ENCODE measurements around the gene SALL3.
A peak's percentile ranks its signal among the peaks of the same experiment; 100 is the strongest.

Gene SALL3

GRCh38 chr18:78984941-78985784 lies 5.5 kb downstream of the SALL3 start:
- 38% methylated on average over 29 of the region's 30 CpGs for WGBS
- Histone ChIP-seq H3K14ac (ENCODE audit: low read length in 2 of 2) (no peak overlapping the region), H3K4me3 (ENCODE audit: insufficient read depth in 1 of 2, low read depth in 1 of 2, low read length in 2 of 2) (peak overlapping the region in 1 of 2 experiments; percentile 34), H2BK15ac (ENCODE audit: low read depth, poor library complexity, severe bottlenecking) (no peak overlapping the region), H3K79me1 (replicated peaks; ENCODE audit: low read length, poor library complexity, severe bottlenecking) (no peaks in the 10 kb centered on the region), H3K18ac (ENCODE audit: low read depth in 1 of 2, low read length in 2 of 2) (no peak overlapping the region), H3K9me3 (ENCODE audit: control insufficient read depth, low read length) (no peaks in the 10 kb centered on the region), H2BK12ac (ENCODE audit: low read length in 2 of 2) (no peak overlapping the region), H3K4me1 (ENCODE audit: control insufficient read depth, insufficient read depth, low read depth, low read length) (peaks cover 10% of the 10 kb centered on the region), H2BK120ac (ENCODE audit: low read depth, low read length) (no peak overlapping the region), H3K4ac (ENCODE audit: low read depth in 1 of 2, low read length in 2 of 2) (no peak overlapping the region), H4K91ac (ENCODE audit: low read length) (no peak overlapping the region), H2BK5ac (ENCODE audit: low read depth, low read length, poor library complexity, severe bottlenecking) (no peak overlapping the region), H3K27me3 (ENCODE audit: control insufficient read depth in 1 of 2, insufficient read depth in 1 of 2, low read length in 2 of 2) (peaks cover 54 to 80% of the 10 kb centered on the region in 2 experiments), H2AFZ (ENCODE audit: low read depth, low read length) (no peak overlapping the region), H3K36me3 (ENCODE audit: control insufficient read depth in 1 of 2, insufficient read depth in 2 of 2, low read depth in 1 of 2, low read length in 2 of 2) (no peaks in the 10 kb centered on the region), H2AK5ac (ENCODE audit: low read length, severe bottlenecking) (no peak overlapping the region), H3K27ac (ENCODE audit: low read length, poor library complexity, severe bottlenecking) (no peak overlapping the region), H3K23ac (ENCODE audit: low read length in 2 of 2) (no peak overlapping the region), H4K8ac (ENCODE audit: low read length) (no peak overlapping the region), H3K9ac (ENCODE audit: low read length) (no peak overlapping the region), H3K4me2 (ENCODE audit: low read length, poor library complexity, severe bottlenecking) (no peak overlapping the region)
- no peak for DNase-seq

- Histone ChIP-seq H3K79me1 (replicated peaks; ENCODE audit: low read length, poor library complexity, severe bottlenecking) (no peaks in the 10 kb centered on the region), H3K27ac (ENCODE audit: low read length, poor library complexity, severe bottlenecking) (no peak overlapping the region), H4K91ac (ENCODE audit: low read length) (no peak overlapping the region), H3K4me2 (ENCODE audit: low read length, poor library complexity, severe bottlenecking) (no peak overlapping the region), H3K4me3 (ENCODE audit: insufficient read depth in 1 of 2, low read depth in 1 of 2, low read length in 2 of 2) (no peak overlapping the region), H3K27me3 (ENCODE audit: control insufficient read depth in 1 of 2, insufficient read depth in 1 of 2, low read length in 2 of 2) (peaks cover 50 to 80% of the 10 kb centered on the region in 2 experiments), H3K14ac (ENCODE audit: low read length in 2 of 2) (no peak overlapping the region), H3K9ac (ENCODE audit: low read length) (no peak overlapping the region), H3K4ac (ENCODE audit: low read depth in 1 of 2, low read length in 2 of 2) (no peak overlapping the region), H2BK15ac (ENCODE audit: low read depth, poor library complexity, severe bottlenecking) (no peak overlapping the region), H2BK120ac (ENCODE audit: low read depth, low read length) (no peak overlapping the region), H3K18ac (ENCODE audit: low read depth in 1 of 2, low read length in 2 of 2) (no peak overlapping the region), H3K4me1 (ENCODE audit: control insufficient read depth, insufficient read depth, low read depth, low read length) (peaks cover 1% of the 10 kb centered on the region), H4K8ac (ENCODE audit: low read length) (no peak overlapping the region), H2BK5ac (ENCODE audit: low read depth, low read length, poor library complexity, severe bottlenecking) (no peak overlapping the region), H2AK5ac (ENCODE audit: low read length, severe bottlenecking) (no peak overlapping the region), H3K36me3 (ENCODE audit: control insufficient read depth in 1 of 2, insufficient read depth in 2 of 2, low read depth in 1 of 2, low read length in 2 of 2) (no peaks in the 10 kb centered on the region), H2BK12ac (ENCODE audit: low read length in 2 of 2) (no peak overlapping the region), H3K23ac (ENCODE audit: low read length in 2 of 2) (no peak overlapping the region), H2AFZ (ENCODE audit: low read depth, low read length) (no peak overlapping the region), H3K9me3 (ENCODE audit: control insufficient read depth, low read length) (no peaks in the 10 kb centered on the region)
- DNase-seq: no peak
- WGBS: 27% methylated on average over 16 of the region's 20 CpGs
Observed at GRCh38 chr18:78986018-78986481, 6.4 kb downstream of the SALL3 start.

DNA sequence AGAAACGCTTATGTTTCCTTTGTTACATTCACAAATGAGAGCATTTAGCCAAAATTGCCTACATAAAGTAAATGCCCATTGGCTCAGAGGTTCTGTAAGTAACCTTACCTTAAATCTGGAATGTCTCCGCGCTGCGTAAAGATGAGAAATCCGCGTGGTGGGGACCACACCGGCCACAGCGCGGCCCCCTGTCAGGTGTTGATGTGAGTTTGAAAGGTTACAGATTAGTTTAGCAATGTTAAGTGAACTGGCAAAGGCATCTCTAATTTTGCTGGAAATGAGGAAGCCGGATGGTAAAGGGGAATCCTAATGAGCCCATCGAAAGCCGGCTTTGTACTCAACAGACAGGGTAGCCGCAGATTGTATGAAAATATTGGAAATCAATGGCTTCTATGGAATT lies 11.8 kb downstream of the SALL3 start:
- no peak overlapping the region for H4K8ac ChIP-seq (ENCODE audit: low read length)
- H3K23ac ChIP-seq (ENCODE audit: low read length in 2 of 2): no peak overlapping the region
- H3K4me1 ChIP-seq (ENCODE audit: control insufficient read depth, insufficient read depth, low read depth, low read length): peaks cover 2% of the 10 kb centered on the region
- H3K27me3 ChIP-seq (ENCODE audit: control insufficient read depth in 1 of 2, insufficient read depth in 1 of 2, low read length in 2 of 2): peaks cover 7 to 28% of the 10 kb centered on the region in 2 experiments
- peaks cover 0 to 6% of the 10 kb centered on the region in 2 experiments for H3K36me3 ChIP-seq (ENCODE audit: control insufficient read depth in 1 of 2, insufficient read depth in 2 of 2, low read depth in 1 of 2, low read length in 2 of 2)
- H2BK120ac ChIP-seq (ENCODE audit: low read depth, low read length): no peak overlapping the region
- no peak overlapping the region for H3K27ac ChIP-seq (ENCODE audit: low read length, poor library complexity, severe bottlenecking)
- no peak overlapping the region for H4K91ac ChIP-seq (ENCODE audit: low read length)
- H2BK12ac ChIP-seq (ENCODE audit: low read length in 2 of 2): no peak overlapping the region
- no peak overlapping the region for H2AK5ac ChIP-seq (ENCODE audit: low read length, severe bottlenecking)
- WGBS: 93% methylated on average over 12 of the region's 13 CpGs
- no peak overlapping the region for H3K18ac ChIP-seq (ENCODE audit: low read depth in 1 of 2, low read length in 2 of 2)
- no peaks in the 10 kb centered on the region for H3K9me3 ChIP-seq (ENCODE audit: control insufficient read depth, low read length)
- no peak overlapping the region for H2BK5ac ChIP-seq (ENCODE audit: low read depth, low read length, poor library complexity, severe bottlenecking)
- no peak overlapping the region for H2BK15ac ChIP-seq (ENCODE audit: low read depth, poor library complexity, severe bottlenecking)
- H3K79me1 ChIP-seq (replicated peaks; ENCODE audit: low read length, poor library complexity, severe bottlenecking): no peaks in the 10 kb centered on the region
- no peak overlapping the region for H3K9ac ChIP-seq (ENCODE audit: low read length)
- no peak overlapping the region for H3K4ac ChIP-seq (ENCODE audit: low read depth in 1 of 2, low read length in 2 of 2)
- no peak overlapping the region for H3K14ac ChIP-seq (ENCODE audit: low read length in 2 of 2)
- no peak overlapping the region for H3K4me3 ChIP-seq (ENCODE audit: insufficient read depth in 1 of 2, low read depth in 1 of 2, low read length in 2 of 2)
- DNase-seq: no peak
- H3K4me2 ChIP-seq (ENCODE audit: low read length, poor library complexity, severe bottlenecking): no peak overlapping the region
- H2AFZ ChIP-seq (ENCODE audit: low read depth, low read length): no peak overlapping the region

GRCh38 chr18:78992041-78993011 lies 12.7 kb downstream of the SALL3 start:
- no peak overlapping the region for H3K14ac ChIP-seq (ENCODE audit: low read length in 2 of 2)
- no peak overlapping the region for H3K18ac ChIP-seq (ENCODE audit: low read depth in 1 of 2, low read length in 2 of 2)
- peaks cover 4% of the 10 kb centered on the region for H3K4me1 ChIP-seq (ENCODE audit: control insufficient read depth, insufficient read depth, low read depth, low read length)
- no peak overlapping the region for H2AFZ ChIP-seq (ENCODE audit: low read depth, low read length)
- no peak overlapping the region for H2BK5ac ChIP-seq (ENCODE audit: low read depth, low read length, poor library complexity, severe bottlenecking)
- no peaks in the 10 kb centered on the region for H3K9me3 ChIP-seq (ENCODE audit: control insufficient read depth, low read length)
- no peak overlapping the region for H2BK12ac ChIP-seq (ENCODE audit: low read length in 2 of 2)
- no peak overlapping the region for H2AK5ac ChIP-seq (ENCODE audit: low read length, severe bottlenecking)
- H3K4me3 ChIP-seq (ENCODE audit: insufficient read depth in 1 of 2, low read depth in 1 of 2, low read length in 2 of 2): peak overlapping the region in 1 of 2 experiments; percentile 17
- no peak overlapping the region for H4K91ac ChIP-seq (ENCODE audit: low read length)
- no peak overlapping the region for H4K8ac ChIP-seq (ENCODE audit: low read length)
- H3K27ac ChIP-seq (ENCODE audit: low read length, poor library complexity, severe bottlenecking): no peak overlapping the region
- H3K36me3 ChIP-seq (ENCODE audit: control insufficient read depth in 1 of 2, insufficient read depth in 2 of 2, low read depth in 1 of 2, low read length in 2 of 2): peaks cover 0 to 6% of the 10 kb centered on the region in 2 experiments
- H3K79me1 ChIP-seq (replicated peaks; ENCODE audit: low read length, poor library complexity, severe bottlenecking): no peaks in the 10 kb centered on the region
- H3K9ac ChIP-seq (ENCODE audit: low read length): no peak overlapping the region
- no peak overlapping the region for H3K4me2 ChIP-seq (ENCODE audit: low read length, poor library complexity, severe bottlenecking)
- DNase-seq: no peak
- peaks cover 4 to 21% of the 10 kb centered on the region in 2 experiments for H3K27me3 ChIP-seq (ENCODE audit: control insufficient read depth in 1 of 2, insufficient read depth in 1 of 2, low read length in 2 of 2)
- H2BK15ac ChIP-seq (ENCODE audit: low read depth, poor library complexity, severe bottlenecking): no peak overlapping the region
- WGBS: 97% methylated on average over 98 of the region's 129 CpGs
- no peak overlapping the region for H3K23ac ChIP-seq (ENCODE audit: low read length in 2 of 2)
- no peak overlapping the region for H3K4ac ChIP-seq (ENCODE audit: low read depth in 1 of 2, low read length in 2 of 2)
- no peak overlapping the region for H2BK120ac ChIP-seq (ENCODE audit: low read depth, low read length)

Measured in mesenchymal stem cell (in vitro differentiated cells and primary cell).